Right lobe of liver (tissue), 4 donors: ENCODE measurements around the gene C4orf50.

ENCODE experiments used
- POLR2A ChIP-seq: fragments of 450-650 bp; IDR thresholded peaks from one replicate; pipeline ENCODE4 v1.6.1; 2017; ENCODE audit warnings: antibody characterized with exemption, mild to moderate bottlenecking
- TF ChIP-seq, protein P1 (sequence below), 4 donors: fragments of 200-600 bp in 3 of 4; fragments of 450-650 bp in 1 of 4; IDR thresholded peaks; one replicate each; pipeline versions ENCODE4 v1.5.1 to v1.8.0; 2016 to 2022; ENCODE audit warnings: antibody characterized with exemption in 4 of 4, mild to moderate bottlenecking in 2 of 4
- donor health status: DM: no; HTN: no; CAD: no.
- donor health status: DM: no; HTN: no; CAD: no.
- donor health status: DM: no; HTN: yes; CAD: no.

DNA sequence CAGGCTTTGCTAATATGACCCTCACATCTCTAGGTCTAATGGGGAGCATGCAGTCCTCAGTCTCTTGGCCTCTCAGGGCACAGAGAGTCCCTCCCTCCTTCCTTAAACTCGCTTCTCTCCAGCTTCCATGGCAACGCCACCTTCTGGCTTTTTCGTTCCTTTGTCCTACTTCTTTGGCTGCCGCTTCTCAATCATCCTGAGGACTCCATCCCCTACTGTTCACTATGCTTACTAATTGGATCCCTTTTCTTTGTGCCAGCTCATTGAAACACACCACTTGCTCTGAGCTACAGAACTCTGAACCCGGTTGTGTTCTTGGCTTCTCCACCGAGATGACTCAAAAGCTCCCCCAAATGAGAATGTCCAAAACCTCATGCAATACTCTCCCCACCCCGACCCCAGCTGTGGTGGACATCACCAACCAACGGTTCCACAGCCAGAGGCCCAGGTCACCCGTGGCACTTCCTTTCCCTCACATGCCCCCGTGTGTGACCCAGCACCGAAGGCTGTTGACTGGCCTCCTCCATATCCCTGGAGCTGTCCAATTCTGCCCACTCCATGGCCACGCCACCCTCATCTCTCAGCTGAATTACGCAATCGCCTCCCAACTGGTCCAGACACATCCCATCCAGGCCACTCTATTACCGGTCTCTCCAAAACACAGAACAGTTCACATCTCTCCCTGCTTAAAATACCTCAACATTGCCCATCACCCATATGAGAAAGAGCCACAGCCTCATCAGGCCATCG, 160.0 kb downstream of the C4orf50 start:
- TF ChIP-seq, protein P1, sequence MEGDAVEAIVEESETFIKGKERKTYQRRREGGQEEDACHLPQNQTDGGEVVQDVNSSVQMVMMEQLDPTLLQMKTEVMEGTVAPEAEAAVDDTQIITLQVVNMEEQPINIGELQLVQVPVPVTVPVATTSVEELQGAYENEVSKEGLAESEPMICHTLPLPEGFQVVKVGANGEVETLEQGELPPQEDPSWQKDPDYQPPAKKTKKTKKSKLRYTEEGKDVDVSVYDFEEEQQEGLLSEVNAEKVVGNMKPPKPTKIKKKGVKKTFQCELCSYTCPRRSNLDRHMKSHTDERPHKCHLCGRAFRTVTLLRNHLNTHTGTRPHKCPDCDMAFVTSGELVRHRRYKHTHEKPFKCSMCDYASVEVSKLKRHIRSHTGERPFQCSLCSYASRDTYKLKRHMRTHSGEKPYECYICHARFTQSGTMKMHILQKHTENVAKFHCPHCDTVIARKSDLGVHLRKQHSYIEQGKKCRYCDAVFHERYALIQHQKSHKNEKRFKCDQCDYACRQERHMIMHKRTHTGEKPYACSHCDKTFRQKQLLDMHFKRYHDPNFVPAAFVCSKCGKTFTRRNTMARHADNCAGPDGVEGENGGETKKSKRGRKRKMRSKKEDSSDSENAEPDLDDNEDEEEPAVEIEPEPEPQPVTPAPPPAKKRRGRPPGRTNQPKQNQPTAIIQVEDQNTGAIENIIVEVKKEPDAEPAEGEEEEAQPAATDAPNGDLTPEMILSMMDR (IDR thresholded peaks at IDR 0.05) = no peak
- TF ChIP-seq POLR2A = no peak
